ENCODE measurements around the gene E2F2. TPM values are rescaled to one million over a fixed set of nuclear protein-coding genes. Genes with fewer than 3 reads are reported as not detected.

E2F2 gene
- total RNA-seq, 1 donor from 2014 or later: 9.4 TPM

DNA sequence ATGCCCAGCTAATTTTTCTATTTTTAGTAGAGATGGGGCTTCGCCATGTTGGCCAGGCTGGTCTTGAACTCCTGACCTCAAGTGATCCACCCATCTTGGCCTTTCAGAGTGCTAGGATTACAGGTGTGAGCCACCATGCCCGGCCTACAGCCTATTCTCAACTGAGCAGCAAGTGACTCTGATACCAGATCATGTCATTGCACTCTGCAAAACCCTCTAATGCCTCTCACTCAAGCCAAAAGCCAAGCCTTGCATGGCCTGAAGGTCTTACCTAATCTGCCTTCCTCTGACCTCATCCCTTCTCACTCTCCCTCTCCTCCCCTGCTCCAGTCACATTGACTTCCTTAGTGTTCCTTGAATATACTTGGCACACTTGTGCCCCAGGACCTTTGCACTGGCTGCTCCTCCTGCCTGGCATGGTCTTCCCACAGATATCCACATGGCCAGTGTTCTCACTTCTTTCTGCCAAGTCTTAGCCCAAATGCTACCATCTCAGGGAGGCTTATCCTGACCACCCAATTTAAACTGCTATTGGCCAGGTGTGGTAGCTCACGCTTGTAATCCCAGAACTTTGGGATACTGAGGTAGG lies 38.8 kb downstream of the E2F2 start:
- peaks cover 8% of the 10 kb centered on the region for H3K27me3 Mint-ChIP-seq

DNA sequence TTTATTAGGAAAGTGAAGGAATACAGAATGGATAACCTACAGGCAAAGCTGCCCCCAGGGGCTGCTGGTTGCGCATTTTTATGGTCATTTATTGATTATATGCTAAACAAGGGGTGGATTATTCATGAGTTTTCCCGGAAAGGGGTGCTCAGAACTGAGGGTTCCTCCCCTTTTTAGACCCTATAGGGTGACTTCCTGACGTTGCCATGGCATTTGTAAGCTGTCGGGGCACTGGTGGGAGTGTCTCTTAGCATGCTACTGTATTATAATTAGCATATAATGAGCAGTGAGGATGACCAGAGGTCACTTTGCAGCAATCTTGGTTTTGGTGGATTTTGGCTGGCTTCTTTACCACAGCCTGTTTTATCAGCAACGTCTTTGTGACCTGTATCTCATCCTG lies 41.2 kb downstream of the E2F2 start:
- Mint-ChIP-seq H3K4me1 (ENCODE audit: unreplicated experiment) (peaks cover 9% of the 10 kb centered on the region), H3K9me3 (no peaks in the 10 kb centered on the region), H3K4me3 (no peak overlapping the region), H3K27ac (no peak overlapping the region), H3K27me3 (peaks cover 10% of the 10 kb centered on the region), H3K36me3 (no peaks in the 10 kb centered on the region)
- TF ChIP-seq CTCF (conservative IDR thresholded peaks at IDR 0.05): no peak
- no peak for DNase-seq (ENCODE audit: extremely low spot score, unreplicated experiment)

More for the DNA sequence above, 38.8 kb downstream of the E2F2 start:
- Mint-ChIP-seq H3K9me3 (no peaks in the 10 kb centered on the region), H3K4me3 (no peak overlapping the region), H3K4me1 (ENCODE audit: unreplicated experiment) (no peaks in the 10 kb centered on the region), H3K36me3 (no peaks in the 10 kb centered on the region), H3K27ac (no peak overlapping the region)
- TF ChIP-seq CTCF (conservative IDR thresholded peaks at IDR 0.05): no peak
- no peak for DNase-seq (ENCODE audit: extremely low spot score, unreplicated experiment)

GRCh38 chr1:23485002-23485332 lies 46.1 kb downstream of the E2F2 start:
- no peaks in the 10 kb centered on the region for H3K9me3 Mint-ChIP-seq
- peaks cover 3% of the 10 kb centered on the region for H3K27me3 Mint-ChIP-seq
- peaks cover 39% of the 10 kb centered on the region for H3K4me1 Mint-ChIP-seq (ENCODE audit: unreplicated experiment)
- DNase-seq (ENCODE audit: extremely low spot score, unreplicated experiment): no peak
- peak overlapping the region; percentile 91 for H3K4me3 Mint-ChIP-seq
- no peak for TF ChIP-seq CTCF (conservative IDR thresholded peaks at IDR 0.05)
- peak overlapping the region; percentile 83 for H3K27ac Mint-ChIP-seq
- H3K36me3 Mint-ChIP-seq: peaks cover 3% of the 10 kb centered on the region

- Mint-ChIP-seq H3K27ac (peak overlapping the region; percentile 83), H3K27me3 (peaks cover 3% of the 10 kb centered on the region)
These were observed 46.6 kb downstream of the E2F2 start for GRCh38 chr1:23484253-23485001.

More at GRCh38 chr1:23484253-23485001, 46.6 kb downstream of the E2F2 start:
- TF ChIP-seq CTCF (conservative IDR thresholded peaks at IDR 0.05): no peak
- peak overlapping the region; percentile 91 for H3K4me3 Mint-ChIP-seq
- DNase-seq (ENCODE audit: extremely low spot score, unreplicated experiment): peak; percentile 97
- H3K9me3 Mint-ChIP-seq: no peaks in the 10 kb centered on the region
- H3K4me1 Mint-ChIP-seq (ENCODE audit: unreplicated experiment): peaks cover 43% of the 10 kb centered on the region
- H3K36me3 Mint-ChIP-seq: peaks cover 3% of the 10 kb centered on the region
